GM19438 (cell line): ENCODE results near the gene GSX1.
"Not testable (repeated sequence)": the region's sequence is repeated elsewhere in the genome, so short reads cannot be mapped to it uniquely, and the experiment has no call there.

Experiments used
- ATAC-seq: cut with Tn5 transposase; IDR thresholded peaks from one replicate; pipeline ENCODE4 v1.9.1; 2021; ENCODE audit warnings: low read depth; ENCODE audit not compliant: unreplicated experiment

Gene GSX1

GRCh38 chr13:27792393-27793218 is at the start of gene GSX1:
TSS of gene GSX1 (plus strand) at chr13:27792483. CDS start at chr13:27792691, 208 bp downstream.
- no peak for ATAC-seq

DNA sequence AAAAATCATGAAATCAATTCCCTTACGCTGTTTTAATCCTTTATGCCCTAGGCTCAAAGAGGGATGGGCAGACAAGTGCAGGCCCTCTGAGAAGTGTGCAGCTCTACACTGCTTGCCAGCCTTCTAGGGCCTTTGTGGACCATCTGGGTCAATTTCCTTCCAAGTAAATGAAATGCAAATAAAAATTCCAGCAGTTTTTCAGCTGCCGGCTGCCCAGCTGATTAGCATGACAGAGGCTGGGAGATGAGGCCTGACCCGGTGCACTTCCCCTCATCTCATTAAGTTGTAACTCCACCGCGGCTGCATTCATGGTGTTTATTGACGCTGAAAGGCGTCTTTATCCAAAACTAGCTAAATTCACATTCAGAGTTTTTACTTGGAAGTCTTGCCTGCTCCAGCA is 47.5 kb upstream of the GSX1 start:
- no peak for ATAC-seq

- ATAC-seq, result no peak
These were observed 47.0 kb upstream of the GSX1 start for GRCh38 chr13:27745301-27745700.

- not testable (repeated sequence) for ATAC-seq
These were observed 44.1 kb upstream of the GSX1 start for GRCh38 chr13:27748143-27748542.

- ATAC-seq, result no peak
These were observed 40.2 kb upstream of the GSX1 start for GRCh38 chr13:27751953-27752532.

- ATAC-seq, result no peak
These were observed 26.6 kb upstream of the GSX1 start for GRCh38 chr13:27765650-27766049.

DNA sequence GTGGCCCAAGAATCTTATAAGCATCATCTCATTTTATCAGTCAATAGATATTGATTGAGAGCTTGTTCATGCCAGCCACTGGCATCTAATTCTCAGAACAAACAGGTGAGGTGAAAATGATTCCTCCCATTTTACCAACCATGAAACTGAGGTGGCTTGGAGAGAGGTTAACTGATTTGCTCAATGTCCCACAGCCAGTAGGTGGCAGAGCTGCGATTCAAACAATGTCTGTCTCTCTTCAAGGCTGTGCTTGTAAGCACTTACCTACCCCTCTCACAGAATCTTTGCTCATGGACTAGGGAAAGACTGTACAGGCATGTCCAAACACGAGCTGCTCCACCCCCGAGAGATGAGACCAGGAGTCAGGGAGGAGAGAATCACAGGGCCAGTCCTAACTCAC is 21.5 kb upstream of the GSX1 start:
- ATAC-seq, result no peak

- no peak for ATAC-seq
These were observed 19.4 kb upstream of the GSX1 start for GRCh38 chr13:27772651-27773425.

DNA sequence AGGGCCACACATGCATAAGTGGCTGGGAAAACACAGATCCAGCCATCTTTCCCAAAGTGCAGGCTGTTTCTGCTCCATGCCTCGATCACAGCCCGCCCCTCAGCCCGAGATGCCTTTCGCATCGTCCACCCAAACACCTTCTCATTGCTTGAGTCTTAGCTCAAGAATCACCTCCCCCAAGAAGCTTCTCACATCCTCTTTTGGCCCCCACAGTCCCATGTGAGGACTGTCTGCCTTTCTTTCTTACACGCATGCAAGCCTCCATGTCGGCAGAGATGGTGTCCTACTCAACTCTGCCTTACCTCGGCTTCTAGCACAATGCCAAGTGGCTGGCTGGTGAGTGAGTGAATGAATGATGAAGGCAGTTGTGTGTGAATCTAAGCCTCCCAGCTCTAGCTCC is 18.1 kb upstream of the GSX1 start:
- no peak for ATAC-seq

DNA sequence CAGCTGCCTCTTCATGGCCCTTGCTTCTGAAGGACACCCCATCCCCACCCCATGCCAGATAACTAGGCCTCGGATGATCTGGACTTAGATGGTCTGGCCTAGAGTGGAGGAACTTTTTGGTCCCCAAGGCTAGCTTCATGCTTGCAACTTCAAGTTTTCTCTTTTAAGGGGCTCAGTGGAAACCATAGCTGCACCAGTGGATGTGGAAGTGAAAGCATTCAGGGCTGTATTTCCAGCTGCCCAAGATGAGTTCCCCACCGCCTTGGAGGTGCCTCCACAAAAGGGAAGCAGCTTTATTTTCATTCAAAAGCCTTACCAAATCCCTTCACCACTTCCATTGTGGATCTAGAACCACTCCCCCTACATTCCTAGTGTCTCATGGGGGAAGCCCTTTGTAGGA is 17.6 kb upstream of the GSX1 start:
- ATAC-seq, result no peak

DNA sequence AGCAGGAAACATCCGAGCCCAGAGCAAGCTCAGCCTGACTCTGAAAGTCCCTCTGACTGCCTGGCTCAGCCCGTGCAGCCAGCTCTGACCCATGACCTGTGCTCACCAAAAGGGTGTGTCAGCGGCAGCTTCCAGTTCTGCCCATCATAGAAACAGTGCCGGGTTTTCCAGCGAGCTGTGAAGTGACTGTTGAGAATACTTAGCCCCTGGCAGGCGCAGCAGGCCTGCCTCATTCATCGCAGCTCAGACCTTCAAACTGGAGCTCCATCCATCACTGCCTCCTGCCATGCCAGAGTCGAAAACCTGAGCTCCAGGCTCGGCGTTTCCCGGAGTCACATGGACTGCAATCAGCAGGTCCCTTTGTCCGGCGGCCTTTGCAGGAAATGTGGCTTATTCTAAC is 16.3 kb upstream of the GSX1 start:
- no peak for ATAC-seq

DNA sequence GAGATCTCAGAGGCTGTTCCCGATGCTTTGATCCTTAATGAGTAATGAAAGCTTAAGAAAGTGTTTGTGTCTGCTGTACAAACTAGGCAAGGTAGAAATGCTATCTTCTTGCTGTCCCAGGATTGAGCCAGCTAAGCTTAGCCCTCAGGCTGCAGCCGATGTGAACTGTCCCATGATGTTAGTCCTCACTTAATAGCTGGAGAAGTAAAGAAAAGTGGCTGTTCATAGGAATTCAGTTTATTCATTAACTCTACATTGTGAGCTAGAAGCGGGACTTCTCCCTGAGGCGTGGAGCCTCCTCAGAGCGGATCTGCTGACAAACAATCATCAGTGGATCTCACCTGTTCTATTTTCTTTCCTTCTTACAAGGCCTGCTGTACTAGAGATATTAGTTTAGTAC is 10.1 kb upstream of the GSX1 start:
- ATAC-seq, result no peak

- no peak for ATAC-seq
These were observed 9.2 kb upstream of the GSX1 start for GRCh38 chr13:27783111-27783510.

GRCh38 chr13:27788271-27788670 is 4.0 kb upstream of the GSX1 start:
- ATAC-seq, result no peak

DNA sequence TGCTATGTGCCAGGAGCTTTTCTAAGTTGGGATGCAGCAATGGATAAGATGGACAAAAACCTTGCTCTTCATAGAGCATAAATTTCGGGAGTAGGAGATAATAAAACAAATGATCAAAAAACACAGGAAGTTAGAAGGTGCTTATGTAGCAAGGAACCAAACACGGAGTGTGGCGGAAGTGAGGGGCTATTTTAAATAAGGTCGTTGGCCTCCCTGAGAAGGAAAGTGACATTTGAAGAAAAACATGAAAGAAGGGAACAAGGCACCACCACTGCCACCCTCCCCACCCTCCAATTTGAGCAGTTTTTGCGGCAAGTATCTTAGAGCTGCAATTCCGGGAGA is 3.2 kb upstream of the GSX1 start:
- ATAC-seq, result no peak

DNA sequence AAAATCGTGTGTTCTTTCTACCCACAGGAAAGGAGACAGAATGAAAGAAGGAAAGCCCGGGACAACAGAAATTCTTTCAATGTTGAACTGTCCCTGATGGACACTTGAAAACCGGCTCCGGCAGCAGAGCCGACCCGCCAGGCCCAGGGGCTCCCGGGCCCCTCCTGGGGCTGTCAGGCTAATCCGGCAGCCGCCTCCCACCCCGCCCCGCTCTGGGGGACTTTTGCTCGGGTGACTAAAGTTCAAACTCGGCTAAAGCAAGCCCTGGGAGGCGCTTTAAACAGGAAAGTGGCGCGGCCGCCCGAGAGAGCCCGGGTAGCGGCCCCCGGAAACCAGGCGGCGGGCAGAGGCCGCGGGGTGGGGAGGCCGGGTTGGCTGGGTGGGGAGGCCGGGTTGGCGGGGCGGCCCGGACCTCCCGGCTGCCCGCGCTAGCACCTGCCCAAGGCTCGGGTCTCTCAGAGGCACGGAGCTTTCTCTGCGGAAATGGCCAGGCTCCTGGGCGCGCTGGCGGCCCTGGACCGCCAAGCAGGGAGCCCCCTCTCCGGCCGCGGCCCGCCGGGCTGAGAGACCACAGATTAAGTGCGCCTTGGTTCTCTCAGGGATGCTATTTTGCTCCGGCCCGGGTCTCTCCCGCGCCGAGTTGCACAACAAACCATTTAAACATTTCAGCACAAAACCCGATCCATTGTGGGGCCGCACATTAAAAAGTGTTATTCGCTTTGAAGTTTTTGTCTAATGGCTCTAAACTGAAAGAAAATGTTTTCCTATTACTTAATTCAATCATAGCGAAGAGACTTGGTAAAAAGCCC is 2.6 kb upstream of the GSX1 start:
- ATAC-seq, result no peak

GRCh38 chr13:27790523-27790922 is 1.8 kb upstream of the GSX1 start:
- ATAC-seq, result no peak

DNA sequence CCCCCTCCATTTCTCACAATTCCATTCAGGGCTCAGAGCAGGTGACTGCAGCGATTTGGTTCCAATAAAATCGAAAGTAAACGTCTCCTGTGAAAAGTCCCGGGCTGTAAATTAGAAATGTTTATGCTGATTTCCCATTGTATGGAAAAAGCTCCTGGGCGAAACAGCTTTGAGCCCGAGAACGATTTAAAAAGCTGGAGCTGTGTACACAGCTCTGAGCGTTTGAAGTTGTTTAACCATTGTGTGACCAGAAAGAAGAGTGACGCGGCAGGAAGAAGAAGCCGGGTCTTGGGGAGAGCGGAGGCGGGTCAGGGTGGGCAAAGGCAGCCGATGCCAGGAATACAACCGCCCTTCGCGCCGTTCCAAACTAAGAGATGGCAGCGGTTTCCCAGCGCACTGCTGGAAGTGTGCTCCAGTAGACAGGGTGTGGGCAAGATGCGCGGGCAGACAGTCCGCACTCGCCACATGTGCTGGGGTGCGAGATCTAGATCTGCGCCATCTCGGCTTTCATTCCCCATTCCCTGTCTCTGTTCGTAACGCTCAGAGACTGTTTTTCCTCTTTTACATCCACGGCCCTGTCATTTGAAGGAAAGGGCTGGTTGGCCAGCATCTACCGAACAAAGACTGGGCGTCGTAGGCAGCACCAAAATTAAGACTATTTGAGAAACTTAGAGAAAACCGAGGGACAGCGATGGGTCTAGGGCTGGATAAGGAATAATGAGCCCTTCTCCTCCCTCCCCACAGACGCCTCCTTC is 960 bp upstream of the GSX1 start:
- ATAC-seq, result no peak

DNA sequence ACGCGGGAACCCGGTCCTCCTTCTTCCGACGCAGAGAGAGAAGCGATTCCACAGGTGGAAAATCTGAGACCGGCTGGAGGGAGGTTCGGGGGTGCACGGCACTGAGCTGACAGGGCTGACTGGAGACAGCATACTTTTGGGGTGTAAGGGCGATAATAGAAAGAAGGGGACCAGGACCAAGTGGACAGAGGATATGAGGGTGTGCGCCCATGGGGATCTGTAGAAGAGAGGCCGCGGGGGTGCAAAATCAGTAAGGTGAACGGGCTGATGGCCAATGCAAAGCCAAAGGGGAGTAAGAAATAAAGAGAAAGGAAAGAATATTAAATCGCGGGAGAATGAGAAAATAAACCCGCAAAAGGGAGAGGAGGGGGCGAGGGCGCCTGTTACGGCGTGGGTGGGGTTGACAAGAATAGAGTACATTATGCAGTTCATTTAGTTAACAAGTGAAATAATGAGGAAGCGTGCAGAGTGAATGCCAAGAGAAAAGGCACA is 336 bp upstream of the GSX1 start:
- ATAC-seq, result no peak
